ENCODE measurements around the gene PSMD4. TPM values are rescaled to one million over a fixed set of nuclear protein-coding genes. Genes with fewer than 3 reads are reported as not detected.

PSMD4 gene
- total RNA-seq, 1 donor from 2014 or later: 201 TPM

DNA sequence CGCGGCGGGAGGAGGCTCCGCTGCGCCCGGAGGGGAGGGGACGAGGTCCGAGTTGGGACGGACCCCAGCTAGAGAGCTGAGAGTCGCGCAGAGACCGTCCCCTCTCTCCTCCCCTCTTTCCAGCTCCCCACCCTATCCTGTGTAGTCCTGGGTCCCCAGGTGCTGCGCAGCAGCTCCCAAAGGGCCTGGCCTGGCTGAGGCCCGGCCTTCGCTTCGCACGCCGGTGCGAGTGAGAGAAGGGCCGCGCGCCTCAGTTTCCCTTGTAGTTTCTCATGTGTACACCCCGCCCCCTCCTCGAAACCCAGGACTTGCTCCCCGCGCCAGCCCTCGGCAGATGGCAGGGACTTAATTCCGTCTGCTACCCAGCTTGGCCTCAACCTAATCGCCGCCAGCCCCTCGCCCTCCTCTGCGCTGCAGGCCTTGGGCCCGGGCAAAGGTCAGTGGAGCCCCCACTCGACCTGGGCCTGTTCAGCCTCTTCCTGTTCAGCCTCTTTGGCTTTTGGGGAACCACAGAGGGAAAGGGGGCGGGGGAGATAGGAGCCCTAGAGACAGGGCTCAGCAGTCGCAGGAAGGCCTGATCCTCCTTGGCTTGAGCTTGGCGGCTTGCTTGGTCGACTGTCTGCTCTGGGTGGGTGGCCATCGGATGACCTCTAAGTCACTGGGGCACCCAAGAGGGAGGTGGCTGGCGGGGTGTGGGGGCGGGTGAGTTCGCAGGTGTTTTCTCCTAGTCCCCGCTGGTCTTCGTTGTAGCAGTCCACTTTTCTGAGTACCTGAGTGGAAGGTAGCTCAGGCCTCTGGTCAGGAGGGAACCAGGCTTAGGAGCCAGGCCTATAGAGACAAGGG, 28.6 kb downstream of the PSMD4 start:
- Mint-ChIP-seq H3K9me3 (no peaks in the 10 kb centered on the region), H3K27ac (peak overlapping the region; percentile 82), H3K27me3 (no peaks in the 10 kb centered on the region), H3K4me1 (peaks cover 45% of the 10 kb centered on the region), H3K36me3 (ENCODE audit: low read depth) (peaks cover 45% of the 10 kb centered on the region), H3K4me3 (peak overlapping the region; percentile 99)
- no peak for DNase-seq
- CTCF ChIA-PET: interaction anchor here (0.8 to 2.0 kb wide), 3 partner anchors 17 to 31 kb away, joined by 3 to 11 read pairs (median 3); no protein-coding TSS in a partner anchor
- TF ChIP-seq, protein P1, sequence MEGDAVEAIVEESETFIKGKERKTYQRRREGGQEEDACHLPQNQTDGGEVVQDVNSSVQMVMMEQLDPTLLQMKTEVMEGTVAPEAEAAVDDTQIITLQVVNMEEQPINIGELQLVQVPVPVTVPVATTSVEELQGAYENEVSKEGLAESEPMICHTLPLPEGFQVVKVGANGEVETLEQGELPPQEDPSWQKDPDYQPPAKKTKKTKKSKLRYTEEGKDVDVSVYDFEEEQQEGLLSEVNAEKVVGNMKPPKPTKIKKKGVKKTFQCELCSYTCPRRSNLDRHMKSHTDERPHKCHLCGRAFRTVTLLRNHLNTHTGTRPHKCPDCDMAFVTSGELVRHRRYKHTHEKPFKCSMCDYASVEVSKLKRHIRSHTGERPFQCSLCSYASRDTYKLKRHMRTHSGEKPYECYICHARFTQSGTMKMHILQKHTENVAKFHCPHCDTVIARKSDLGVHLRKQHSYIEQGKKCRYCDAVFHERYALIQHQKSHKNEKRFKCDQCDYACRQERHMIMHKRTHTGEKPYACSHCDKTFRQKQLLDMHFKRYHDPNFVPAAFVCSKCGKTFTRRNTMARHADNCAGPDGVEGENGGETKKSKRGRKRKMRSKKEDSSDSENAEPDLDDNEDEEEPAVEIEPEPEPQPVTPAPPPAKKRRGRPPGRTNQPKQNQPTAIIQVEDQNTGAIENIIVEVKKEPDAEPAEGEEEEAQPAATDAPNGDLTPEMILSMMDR (IDR thresholded peaks at IDR 0.05): no peak
- POLR2A ChIA-PET: interaction anchor here (0.6 to 2.5 kb wide), 18 partner anchors 10 to 1396 kb away, joined by 3 to 36 read pairs (median 4); partner anchors contain the start of genes PI4KB, POGZ, PSMB4 and PSMD4
- intact Hi-C loops (cut with micrococcal nuclease): loop anchor here (1.0 to 5.0 kb wide), 8 partner anchors 18 to 656 kb away; partner anchors contain the start of genes ENSA, PIP5K1A, PSMB4 and PSMD4
- ATAC-seq (ENCODE audit: low read depth): no peak

DNA sequence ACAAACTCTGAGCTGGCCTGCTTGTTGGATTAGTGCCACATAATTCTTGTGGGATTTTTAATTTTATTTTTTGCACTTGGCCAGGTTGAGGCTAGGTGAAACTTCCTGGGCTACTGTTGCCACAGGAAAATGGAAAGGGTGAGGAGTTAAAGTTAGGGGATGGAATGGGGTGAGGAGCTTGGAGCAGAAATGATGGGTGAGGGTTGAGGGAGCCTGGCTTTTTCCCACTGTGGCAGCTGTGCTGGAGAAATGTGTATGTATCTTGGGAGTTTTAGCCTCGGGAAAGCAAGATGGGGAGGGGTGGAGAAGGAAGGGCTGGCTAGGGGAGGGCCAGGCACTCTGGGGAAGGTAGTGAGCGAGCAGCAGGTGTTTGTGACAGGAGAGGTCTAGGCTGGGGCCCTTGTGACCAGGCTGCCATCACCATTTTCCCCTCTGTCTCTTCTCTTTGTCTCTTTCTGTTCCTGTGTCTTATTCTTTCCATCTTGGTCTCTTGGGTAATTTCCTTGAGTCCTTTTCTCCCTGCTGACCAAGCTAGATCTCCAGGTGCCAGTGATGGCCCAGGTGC, 29.6 kb downstream of the PSMD4 start:
- TF ChIP-seq, protein P1 (IDR thresholded peaks at IDR 0.05): no peak
- H3K4me1 Mint-ChIP-seq: peaks cover 44% of the 10 kb centered on the region
- H3K36me3 Mint-ChIP-seq (ENCODE audit: low read depth): peaks cover 54% of the 10 kb centered on the region
- intact Hi-C loops (cut with micrococcal nuclease): loop anchor here (5.0 kb wide), 1 partner anchor 657 kb away; the partner anchor contains the start of gene ENSA
- CTCF ChIA-PET: interaction anchor here (1.0 to 2.0 kb wide), 2 partner anchors 16 to 33 kb away, joined by 3 to 11 read pairs; no protein-coding TSS in a partner anchor
- DNase-seq (no peak), ATAC-seq (ENCODE audit: low read depth) (no peak)
- H3K9me3 Mint-ChIP-seq: no peaks in the 10 kb centered on the region
- H3K4me3 Mint-ChIP-seq: peak overlapping the region; percentile 99
- no peaks in the 10 kb centered on the region for H3K27me3 Mint-ChIP-seq
- POLR2A ChIA-PET: interaction anchor here (0.6 to 1.8 kb wide), 11 partner anchors 9 to 226 kb away, joined by 3 to 14 read pairs (median 4); partner anchors contain the start of genes PI4KB, POGZ, PSMD4 and VPS72
- H3K27ac Mint-ChIP-seq: peak overlapping the region; percentile 82

- H3K9me3 Mint-ChIP-seq: no peaks in the 10 kb centered on the region
- H3K36me3 Mint-ChIP-seq (ENCODE audit: low read depth): peaks cover 71% of the 10 kb centered on the region
- ATAC-seq (ENCODE audit: low read depth) (no peak), DNase-seq (no peak)
- CTCF ChIA-PET: no interaction called here
- POLR2A ChIA-PET: interaction anchor here (1.0 kb wide), 1 partner anchor 22 kb away, joined by 3 read pairs; no protein-coding TSS in a partner anchor
- TF ChIP-seq, protein P1 (IDR thresholded peaks at IDR 0.05): no peak
- no peaks in the 10 kb centered on the region for H3K27me3 Mint-ChIP-seq
- H3K4me1 Mint-ChIP-seq: peaks cover 31% of the 10 kb centered on the region
- intact Hi-C loops (cut with micrococcal nuclease): no loop called here
- no peak overlapping the region for H3K4me3 Mint-ChIP-seq
- no peak overlapping the region for H3K27ac Mint-ChIP-seq
These were observed 32.2 kb downstream of the PSMD4 start for GRCh38 chr1:151286619-151287340.

DNA sequence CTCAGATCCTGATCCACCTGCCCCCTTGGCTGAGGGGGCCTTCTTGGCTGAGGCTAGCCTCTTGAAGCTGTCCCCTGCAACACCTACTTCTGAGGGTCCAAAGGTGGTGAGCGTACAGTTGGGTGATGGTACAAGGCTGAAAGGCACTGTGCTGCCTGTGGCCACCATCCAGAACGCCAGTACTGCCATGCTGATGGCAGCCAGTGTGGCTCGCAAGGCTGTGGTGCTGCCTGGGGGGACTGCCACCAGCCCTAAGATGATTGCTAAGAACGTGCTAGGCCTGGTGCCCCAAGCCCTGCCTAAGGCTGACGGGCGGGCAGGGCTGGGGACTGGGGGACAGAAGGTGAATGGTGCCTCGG, 32.8 kb downstream of the PSMD4 start:
- POLR2A ChIA-PET: no interaction called here
- intact Hi-C loops (cut with micrococcal nuclease): no loop called here
- CTCF ChIA-PET: no interaction called here
- DNase-seq (no peak), ATAC-seq (ENCODE audit: low read depth) (no peak)
- Mint-ChIP-seq H3K36me3 (ENCODE audit: low read depth) (peaks cover 72% of the 10 kb centered on the region), H3K27me3 (no peaks in the 10 kb centered on the region), H3K9me3 (no peaks in the 10 kb centered on the region), H3K4me3 (no peak overlapping the region), H3K4me1 (peaks cover 31% of the 10 kb centered on the region), H3K27ac (no peak overlapping the region)
- TF ChIP-seq, protein P1 (IDR thresholded peaks at IDR 0.05): no peak
